IMR-90 (cell line): ENCODE results near the gene KRTDAP. TPM values are rescaled to one million over a fixed set of nuclear protein-coding genes. Genes with fewer than 3 reads are reported as not detected.

Experiments used
- ATAC-seq: fragments of 200-7000 bp; cut with Tn5 transposase; 2 replicates; pipeline ENCODE4 v1.9.1; 2020; ENCODE audit warnings: low read depth, mild to moderate bottlenecking, moderate library complexity
- BruUV-seq: library from RNA; stranded (reverse); fragments of 400-500 nt; replicated peaks from 2 replicates; lab custom pipeline; 2021; lab: Mats Ljungman, UMichigan
- CTCF ChIA-PET: fragments of 300-600 bp; formaldehyde crosslinking; extraction: SDS; loops from one replicate; lab custom pipeline; 2021; ENCODE audit warnings: antibody characterized with exemption; lab: Yijun Ruan, JAX
- POLR2A ChIA-PET: fragments of 300-600 bp; sonication (Branson Sonifier 250); formaldehyde crosslinking; loops from one replicate; lab custom pipeline; 2022; ENCODE audit warnings: antibody characterized with exemption; ENCODE audit not compliant: unreplicated experiment; lab: Charles Lee
- DNase-seq: peaks from one replicate; pipeline ENCODE4 v3.0.0; 2013
- H2AFZ ChIP-seq: replicated peaks from 2 replicates; pipeline ENCODE3; 2013; ENCODE audit warnings: low read length, mild to moderate bottlenecking; ENCODE audit not compliant: poor library complexity
- H2AK5ac ChIP-seq: 2 replicates; pipeline ENCODE4 v1.6.1; 2013; ENCODE audit warnings: low read depth, low read length, inconsistent platforms
- H2AK9ac ChIP-seq: replicated peaks from 2 replicates; pipeline ENCODE3; 2013; ENCODE audit warnings: mild to moderate bottlenecking, low read depth, low read length, moderate library complexity; ENCODE audit not compliant: poor library complexity
- H2BK120ac ChIP-seq: 2 replicates; pipeline ENCODE4 v1.6.1; 2013; ENCODE audit warnings: low read depth, low read length, inconsistent platforms
- H2BK15ac ChIP-seq: 3 replicates; pipeline ENCODE4 v1.6.1; 2013; ENCODE audit warnings: low read depth, low read length, inconsistent platforms
- H2BK20ac ChIP-seq: 2 replicates; pipeline ENCODE4 v1.6.1; 2013; ENCODE audit warnings: low read depth, mild to moderate bottlenecking, inconsistent platforms, low read length, moderate library complexity
- H2BK5ac ChIP-seq: 2 replicates; pipeline ENCODE4 v1.6.1; 2013; ENCODE audit warnings: mild to moderate bottlenecking, low read depth, low read length, inconsistent platforms; ENCODE audit not compliant: poor library complexity, severe bottlenecking
- H3K14ac ChIP-seq: replicated peaks from 2 replicates; pipeline ENCODE4 v1.6.1; 2013; ENCODE audit warnings: low read depth, low read length, inconsistent platforms
- H3K18ac ChIP-seq: 2 replicates; pipeline ENCODE4 v1.6.1; 2013; ENCODE audit warnings: low read depth, low read length, control low read depth
- H3K23ac ChIP-seq: 2 replicates; pipeline ENCODE4 v1.6.1; 2013; ENCODE audit warnings: low read depth, low read length, inconsistent platforms
- H3K27ac ChIP-seq: 2 replicates; pipeline ENCODE4 v1.5.1; 2013; ENCODE audit warnings: mild to moderate bottlenecking, control low read depth, low read length; ENCODE audit not compliant: insufficient read depth
- H3K27me3 ChIP-seq: 2 replicates; pipeline ENCODE4 v1.6.1; 2013; ENCODE audit warnings: low read length; ENCODE audit not compliant: control insufficient read depth, insufficient read depth
- H3K36me3 ChIP-seq: 2 replicates; pipeline ENCODE4 v1.6.1; 2013; ENCODE audit warnings: low read length, mixed read lengths; ENCODE audit not compliant: control insufficient read depth, insufficient read depth
- H3K4ac ChIP-seq: 2 replicates; pipeline ENCODE4 v1.6.1; 2013; ENCODE audit warnings: low read depth, low read length, inconsistent platforms
- H3K4me1 ChIP-seq: 2 replicates; pipeline ENCODE4 v1.6.1; 2013; ENCODE audit warnings: low read length, mixed read lengths; ENCODE audit not compliant: control insufficient read depth, insufficient read depth
- H3K4me2 ChIP-seq: 2 replicates; pipeline ENCODE4 v1.6.1; 2013; ENCODE audit warnings: low read depth, mild to moderate bottlenecking, control low read depth, low read length, moderate library complexity
- H3K4me3 ChIP-seq: 2 replicates; pipeline ENCODE4 v1.5.1; 2013; ENCODE audit warnings: low read depth, mild to moderate bottlenecking, control low read depth, low read length, moderate library complexity; ENCODE audit not compliant: insufficient read depth
- H3K56ac ChIP-seq: 2 replicates; pipeline ENCODE4 v1.6.1; 2013; ENCODE audit warnings: low read length, inconsistent platforms; ENCODE audit not compliant: insufficient read depth; ENCODE audit errors: extremely low read depth
- H3K79me1 ChIP-seq, 2 experiments: 2 replicates each; pipeline ENCODE4 v1.6.1; 2013; ENCODE audit warnings: low read length in 2 of 2, inconsistent platforms in 1 of 2, low read depth in 1 of 2
- H3K9ac ChIP-seq: 2 replicates; pipeline ENCODE4 v1.6.1; 2013; ENCODE audit warnings: low read depth, low read length, control low read depth
- H3K9me1 ChIP-seq: 2 replicates; pipeline ENCODE4 v1.6.1; 2013; ENCODE audit warnings: low read length, inconsistent platforms; ENCODE audit not compliant: insufficient read depth
- H3K9me3 ChIP-seq: 2 replicates; pipeline ENCODE4 v1.6.1; 2013; ENCODE audit warnings: low read length; ENCODE audit not compliant: control insufficient read depth, insufficient read depth
- H4K20me1 ChIP-seq: 2 replicates; pipeline ENCODE4 v1.6.1; 2013; ENCODE audit warnings: low read length, inconsistent platforms; ENCODE audit not compliant: insufficient read depth
- H4K5ac ChIP-seq: 2 replicates; pipeline ENCODE4 v1.6.1; 2013; ENCODE audit warnings: mild to moderate bottlenecking, low read depth, low read length, control low read depth
- H4K8ac ChIP-seq, 2 experiments: 2 replicates each; pipeline ENCODE4 v1.6.1; 2013; ENCODE audit warnings: low read depth in 2 of 2, low read length in 2 of 2, control low read depth in 1 of 2, inconsistent platforms in 1 of 2
- H4K91ac ChIP-seq: 2 replicates; pipeline ENCODE4 v1.6.1; 2013; ENCODE audit warnings: low read depth, low read length, inconsistent platforms; ENCODE audit not compliant: insufficient read depth
- BHLHE40 ChIP-seq: fragments of 150-350 bp; IDR thresholded peaks from 2 replicates; pipeline ENCODE4 v1.6.1; 2016; ENCODE audit warnings: mild to moderate bottlenecking, low read depth, low read length
- CHD1 ChIP-seq: IDR thresholded peaks from 2 replicates; pipeline ENCODE4 v1.6.1; 2012; ENCODE audit warnings: low read depth, low read length, improper control_type of control experiment
- CTCF ChIP-seq: conservative IDR thresholded peaks from 2 replicates; pipeline ENCODE4 v1.5.1; 2012; ENCODE audit warnings: mild to moderate bottlenecking, low read depth, low read length, improper control_type of control experiment
- ELK1 ChIP-seq: fragments of 150-350 bp; IDR thresholded peaks from 2 replicates; pipeline ENCODE4 v1.6.1; 2016; ENCODE audit warnings: low read depth, mild to moderate bottlenecking, low read length, moderate library complexity, borderline replicate concordance
- FOS ChIP-seq: fragments of 150-350 bp; IDR thresholded peaks from 2 replicates; pipeline ENCODE4 v1.6.1; 2016; ENCODE audit warnings: low read depth, low read length
- MAFK ChIP-seq: IDR thresholded peaks from 2 replicates; pipeline ENCODE4 v1.6.1; 2012; ENCODE audit warnings: low read depth, low read length, improper control_type of control experiment
- MAZ ChIP-seq: IDR thresholded peaks from 2 replicates; pipeline ENCODE4 v1.6.1; 2012; ENCODE audit warnings: low read depth, mild to moderate bottlenecking, low read length, improper control_type of control experiment, moderate library complexity, borderline replicate concordance
- MXI1 ChIP-seq: IDR thresholded peaks from 2 replicates; pipeline ENCODE4 v1.6.1; 2012; ENCODE audit warnings: low read depth, mild to moderate bottlenecking, low read length, moderate library complexity, borderline replicate concordance
- NFE2L2 ChIP-seq: fragments of 150-350 bp; IDR thresholded peaks from 2 replicates; pipeline ENCODE4 v1.6.1; 2016; ENCODE audit warnings: low read depth, mild to moderate bottlenecking, low read length
- POLR2A ChIP-seq: IDR thresholded peaks from 2 replicates; pipeline ENCODE4 v1.6.1; 2012; ENCODE audit warnings: mild to moderate bottlenecking, low read depth, low read length
- RAD21 ChIP-seq: IDR thresholded peaks from 2 replicates; pipeline ENCODE4 v1.6.1; 2012; ENCODE audit warnings: low read length, improper control_type of control experiment
- RCOR1 ChIP-seq: IDR thresholded peaks from 2 replicates; pipeline ENCODE4 v1.6.1; 2012; ENCODE audit warnings: mild to moderate bottlenecking, low read length, improper control_type of control experiment; ENCODE audit not compliant: insufficient replicate concordance
- RFX5 ChIP-seq: IDR thresholded peaks from 2 replicates; pipeline ENCODE4 v1.8.0; 2012; ENCODE audit warnings: low read depth, mild to moderate bottlenecking, low read length, moderate library complexity
- SMC3 ChIP-seq: fragments of 150-350 bp; IDR thresholded peaks from 2 replicates; pipeline ENCODE4 v1.6.1; 2016; ENCODE audit warnings: low read depth, mild to moderate bottlenecking, antibody characterized with exemption, low read length, moderate library complexity
- USF2 ChIP-seq: fragments of 150-350 bp; IDR thresholded peaks from 2 replicates; pipeline ENCODE4 v1.6.1; 2017; ENCODE audit warnings: mild to moderate bottlenecking, antibody characterized with exemption, low read length, low read depth
- WGBS, 2 experiments: methylation state at CpG; one replicate each; pipeline versions ENCODE4 v1.1.5 to v1.1.7; 2013; ENCODE audit warnings: missing lambda C conversion rate in 2 of 2; ENCODE audit not compliant: insufficient read length in 1 of 2; ENCODE audit errors: extremely low coverage in 2 of 2; 5-methylcytosine and 5-hydroxymethylcytosine counted together
- dilution Hi-C: fragments of 300-500 bp; cut with HindIII; formaldehyde crosslinking; loops from one replicate; pipeline ENCODE4 v1.14.3; 2018; ENCODE audit warnings: low sequenced_read_pairs; ENCODE audit not compliant: unreplicated experiment
- in situ Hi-C: fragments of 300-500 bp; cut with MboI; formaldehyde crosslinking; loops from 3 replicates; pipeline ENCODE4 v1.14.3; 2019; ENCODE audit warnings: low sequenced_read_pairs, inconsistent platforms, mixed read lengths
- intact Hi-C: fragments of 100-400 bp; cut with micrococcal nuclease; formaldehyde crosslinking; loops from 2 replicates; pipeline ENCODE4 v1.10.0; 2022
- polyA plus RNA-seq, 3 experiments: library from polyadenylated mRNA; depleted of rRNA; stranded (reverse); fragments of >200 nt; gene quantifications; 2 replicates each; pipeline ENCODE4 v1.2.3, GENCODE V29; 2012; ENCODE audit warnings: low replicate concordance in 1 of 3
- total RNA-seq: library from RNA; depleted of rRNA; stranded (reverse); fragments of >200 nt; gene quantifications from 2 replicates; pipeline ENCODE4 v1.2.3, GENCODE V29; 2012

Gene KRTDAP
- total and polyA plus RNA-seq, 2 of the 4 experiments (the other 2 are of a cell fraction) = not detected

GRCh38 chr19:35517342-35517741, 27.1 kb upstream of the KRTDAP start:
- H2BK15ac ChIP-seq = peak overlapping the region; percentile 0; the same call in 2 of the 3 replicates
- 0 out of 4 replicates have a peak, but pooled peaks cover 0 to 3% of the 10 kb centered on the region in 2 experiments for H3K79me1 ChIP-seq
- no peak overlapping the region for H3K4me3 ChIP-seq
- peak overlapping the region; percentile 85 for H2BK20ac ChIP-seq
- H3K56ac ChIP-seq = no peak overlapping the region
- TF ChIP-seq MAZ (no peak), USF2 (no peak), SMC3 (no peak), BHLHE40 (no peak), RCOR1 (no peak), RFX5 (no peak), ELK1 (no peak), POLR2A (no peak), FOS (no peak), NFE2L2 (no peak), RAD21 (no peak), MAFK (no peak), CHD1 (no peak), MXI1 (no peak), CTCF (no peak)
- ATAC-seq (no peak), DNase-seq (no peak)
- no TSS peak for BruUV-seq
- no peak overlapping the region for H2AK9ac ChIP-seq
- H3K14ac ChIP-seq = no peak overlapping the region
- H3K4me2 ChIP-seq = no peak overlapping the region
- no peaks in the 10 kb centered on the region for H3K9me3 ChIP-seq
- H3K9me1 ChIP-seq = peaks cover 16% of the 10 kb centered on the region
- no peak overlapping the region for H3K27ac ChIP-seq
- ChIA-PET POLR2A (interaction anchor here (0.5 kb wide), 1 partner anchor 14 kb away, joined by 11 read pairs; no protein-coding TSS in a partner anchor), CTCF (interaction anchor here (0.7 to 1.1 kb wide), 2 partner anchors 22 to 115 kb away, joined by 3 read pairs; no protein-coding TSS in a partner anchor)
- H3K27me3 ChIP-seq = peaks cover 9% of the 10 kb centered on the region; the same call in 1 of the 2 replicates
- H4K20me1 ChIP-seq = no peaks in the 10 kb centered on the region
- peak overlapping the region; percentile 70; the same call in 1 of the 2 replicates for H2AK5ac ChIP-seq
- H3K4me1 ChIP-seq = peaks cover 12% of the 10 kb centered on the region
- H2BK5ac ChIP-seq = no peak overlapping the region
- H2AFZ ChIP-seq = peak overlapping the region; percentile 38
- H3K18ac ChIP-seq = no peak overlapping the region
- in situ Hi-C loops (no loop called here), intact Hi-C loops (no loop called here), dilution Hi-C loops (no loop called here)
- no peak overlapping the region for H3K23ac ChIP-seq
- H3K9ac ChIP-seq = no peak overlapping the region
- H2BK120ac ChIP-seq = peak overlapping the region; percentile 68; the same call in 1 of the 2 replicates
- H4K91ac ChIP-seq = no peak overlapping the region; the same call in 1 of the 2 replicates
- H3K4ac ChIP-seq = peak overlapping the region; percentile 67
- WGBS, 2 experiments = 89% methylated on average over 1 of the region's 2 CpGs; no CpG with 5 or more reads in 1 of the 2 experiments
- no peaks in the 10 kb centered on the region for H3K36me3 ChIP-seq
- no peak overlapping the region for H4K5ac ChIP-seq
- 0 out of 4 replicates have a peak overlapping the region, but pooled peaks of 1 of the 2 experiments have one; percentile 27 for H4K8ac ChIP-seq
